H1 (cell line): Measurements from ENCODE around the gene RASAL2. TPM values are rescaled to one million over a fixed set of nuclear protein-coding genes. Genes with fewer than 3 reads are reported as not detected.

ENCODE experiments used
- CTCF ChIA-PET: fragments of 300-600 bp; sonication (Branson Sonifier 250); formaldehyde crosslinking; loops from one replicate; lab custom pipeline; 2021; ENCODE audit not compliant: partially characterized antibody; lab: Charles Lee
- POLR2A ChIA-PET: fragments of 300-600 bp; sonication (Branson Sonifier 250); formaldehyde crosslinking; loops from one replicate; lab custom pipeline; 2021; ENCODE audit warnings: inconsistent platforms; ENCODE audit not compliant: partially characterized antibody; lab: Charles Lee
- DNase-seq, 2 experiments: peaks; one replicate each; pipeline versions ENCODE4 v3.0.0 to v3.0.0-alpha.2; 2010 to 2022; ENCODE audit warnings: low spot score in 2 of 2, low read depth in 1 of 2, mixed read lengths in 1 of 2
- FAIRE-seq: peaks from 2 replicates; lab custom pipeline; 2011; peaks lifted over from hg19 to GRCh38; lab: Jason Lieb, UNC
- H2AFZ ChIP-seq: 2 replicates; pipeline ENCODE4 v1.8.1; 2012; ENCODE audit warnings: low read length, inconsistent platforms
- H2AK5ac ChIP-seq: 2 replicates; pipeline ENCODE4 v1.6.1; 2013; ENCODE audit warnings: low read depth, low read length
- H2BK120ac ChIP-seq: replicated peaks from 2 replicates; pipeline ENCODE3; 2013; ENCODE audit warnings: low read depth, low read length, inconsistent platforms
- H2BK12ac ChIP-seq: 2 replicates; pipeline ENCODE4 v1.6.1; 2013; ENCODE audit warnings: low read depth, low read length
- H2BK15ac ChIP-seq: 2 replicates; pipeline ENCODE4 v1.6.1; 2013; ENCODE audit warnings: low read length
- H2BK20ac ChIP-seq: 2 replicates; pipeline ENCODE4 v1.6.1; 2013; ENCODE audit warnings: low read length
- H2BK5ac ChIP-seq: 2 replicates; pipeline ENCODE4 v1.6.1; 2013; ENCODE audit warnings: low read depth, low read length
- H3K14ac ChIP-seq: 2 replicates; pipeline ENCODE4 v1.6.1; 2013; ENCODE audit warnings: inconsistent platforms; ENCODE audit not compliant: insufficient read length
- H3K18ac ChIP-seq: 2 replicates; pipeline ENCODE4 v1.6.1; 2013; ENCODE audit warnings: low read length; ENCODE audit errors: extremely low read depth
- H3K23ac ChIP-seq: 2 replicates; pipeline ENCODE4 v1.6.1; 2013; ENCODE audit warnings: inconsistent platforms; ENCODE audit not compliant: insufficient read length
- H3K23me2 ChIP-seq: 2 replicates; pipeline ENCODE4 v1.6.1; 2013; ENCODE audit warnings: low read depth, low read length
- H3K27ac ChIP-seq: 2 replicates; pipeline ENCODE4 v1.6.1; 2011; ENCODE audit warnings: low read depth, low read length, inconsistent platforms
- H3K27me3 ChIP-seq, 4 experiments: replicated peaks in 1 of 4; 1 replicate in 1 of 4; 2 replicates in 3 of 4; pipeline versions ENCODE4 v1.6.1 to v1.8.1; 2011 to 2013; ENCODE audit warnings: low read length in 3 of 4, mild to moderate bottlenecking in 3 of 4, inconsistent platforms in 2 of 4, mixed read lengths in 2 of 4, moderate library complexity in 1 of 4; ENCODE audit not compliant: control insufficient read depth in 3 of 4, insufficient read depth in 3 of 4; ENCODE audit errors: extremely low read depth in 1 of 4
- H3K36me3 ChIP-seq, 4 experiments: 2 replicates each; pipeline versions ENCODE4 v1.6.1 to v1.8.1; 2011 to 2013; ENCODE audit warnings: mild to moderate bottlenecking in 4 of 4, low read length in 3 of 4, moderate library complexity in 2 of 4, control low read depth in 1 of 4, inconsistent platforms in 1 of 4; ENCODE audit not compliant: insufficient read depth in 4 of 4, control insufficient read depth in 2 of 4
- H3K4ac ChIP-seq: replicated peaks from 2 replicates; pipeline ENCODE3; 2013; ENCODE audit warnings: low read length, low read depth, mixed read lengths, inconsistent platforms; ENCODE audit not compliant: insufficient read length
- H3K4me1 ChIP-seq, 4 experiments: replicated peaks in 1 of 4; 1 replicate in 1 of 4; 2 replicates in 3 of 4; pipeline versions ENCODE4 v1.6.1 to v1.8.1; 2011 to 2013; ENCODE audit warnings: low read length in 3 of 4, inconsistent platforms in 2 of 4, mixed read lengths in 1 of 4; ENCODE audit not compliant: insufficient read depth in 4 of 4, control insufficient read depth in 3 of 4
- H3K4me2 ChIP-seq, 2 experiments: 2 replicates each; pipeline versions ENCODE4 v1.6.1 to v1.8.1; 2011 to 2013; ENCODE audit warnings: low read depth in 2 of 2, low read length in 2 of 2, control low read depth in 1 of 2, inconsistent platforms in 1 of 2, mild to moderate bottlenecking in 1 of 2; ENCODE audit not compliant: insufficient read depth in 1 of 2
- H3K4me3 ChIP-seq, 4 experiments: fragments of 200-600, 300-600 bp in 1 of 4; sonication (generic), shearing (Covaris generic), sonication (Bioruptor Twin) in 1 of 4; 2 replicates each; pipeline versions ENCODE4 v1.5.1 to v1.8.1; 2011 to 2016; ENCODE audit warnings: low read length in 4 of 4, low read depth in 3 of 4, control low read depth in 2 of 4, inconsistent platforms in 2 of 4, mild to moderate bottlenecking in 2 of 4, mixed read lengths in 1 of 4, moderate library complexity in 1 of 4; ENCODE audit not compliant: insufficient read depth in 2 of 4; ENCODE audit errors: extremely low read depth in 1 of 4
- H3K56ac ChIP-seq: replicated peaks from 2 replicates; pipeline ENCODE3; 2013; ENCODE audit warnings: low read depth, mild to moderate bottlenecking, mixed read lengths, low read length, inconsistent platforms; ENCODE audit not compliant: insufficient read length
- H3K79me1 ChIP-seq: 2 replicates; pipeline ENCODE4 v1.6.1; 2013; ENCODE audit warnings: low read depth, low read length, control low read depth
- H3K79me2 ChIP-seq, 2 experiments: 2 replicates each; pipeline versions ENCODE4 v1.6.1 to v1.8.1; 2012 to 2013; ENCODE audit warnings: low read length in 2 of 2, mild to moderate bottlenecking in 2 of 2, inconsistent platforms in 1 of 2; ENCODE audit not compliant: insufficient read depth in 2 of 2, control insufficient read depth in 1 of 2
- H3K9ac ChIP-seq, 4 experiments: replicated peaks in 1 of 4; 1 replicate in 1 of 4; 2 replicates in 3 of 4; pipeline versions ENCODE4 v1.6.1 to v1.8.1; 2011 to 2013; ENCODE audit warnings: low read depth in 3 of 4, low read length in 3 of 4, control low read depth in 2 of 4, mild to moderate bottlenecking in 2 of 4, moderate library complexity in 2 of 4, inconsistent platforms in 1 of 4; ENCODE audit errors: extremely low read depth in 1 of 4
- H3K9me3 ChIP-seq, 2 experiments: 2 replicates each; pipeline versions ENCODE4 v1.6.1 to v1.8.1; 2012 to 2013; ENCODE audit warnings: mild to moderate bottlenecking in 2 of 2, moderate library complexity in 2 of 2, control low read depth in 1 of 2, inconsistent platforms in 1 of 2, low read depth in 1 of 2, low read length in 1 of 2, mixed read lengths in 1 of 2; ENCODE audit not compliant: insufficient read depth in 2 of 2
- H4K20me1 ChIP-seq, 2 experiments: replicated peaks in 1 of 2; 2 replicates each; pipeline versions ENCODE3 to v1.8.1; 2011 to 2013; ENCODE audit warnings: inconsistent platforms in 2 of 2, low read length in 2 of 2, mild to moderate bottlenecking in 1 of 2; ENCODE audit not compliant: insufficient read depth in 2 of 2, control insufficient read depth in 1 of 2
- H4K5ac ChIP-seq: 2 replicates; pipeline ENCODE4 v1.6.1; 2013; ENCODE audit warnings: low read length, low read depth, mixed read lengths, inconsistent platforms; ENCODE audit not compliant: insufficient read length
- H4K8ac ChIP-seq: 2 replicates; pipeline ENCODE4 v1.8.0; 2013; ENCODE audit warnings: mild to moderate bottlenecking, moderate library complexity, low read length, inconsistent platforms; ENCODE audit not compliant: insufficient read depth; ENCODE audit errors: extremely low read depth
- H4K91ac ChIP-seq: replicated peaks from 2 replicates; pipeline ENCODE3; 2013; ENCODE audit warnings: low read length, mixed read lengths, inconsistent platforms; ENCODE audit not compliant: insufficient read length
- BACH1 ChIP-seq: IDR thresholded peaks from 2 replicates; pipeline ENCODE4 v1.6.1; 2012; ENCODE audit warnings: low read length, improper control_type of control experiment
- BCL11A ChIP-seq, 2 experiments: IDR thresholded peaks; one replicate each; pipeline ENCODE4 v1.6.1; 2011; ENCODE audit warnings: low read depth in 2 of 2, low read length in 2 of 2, mild to moderate bottlenecking in 2 of 2
- CBX5 ChIP-seq: fragments of 300-800, 300-1000 bp; sonication (generic); IDR thresholded peaks from 2 replicates; pipeline ENCODE4 v1.7.1; 2016; ENCODE audit warnings: antibody characterized with exemption, low read length, low read depth
- CHD2 ChIP-seq: IDR thresholded peaks from 2 replicates; pipeline ENCODE4 v1.6.1; 2012; ENCODE audit warnings: low read length, improper control_type of control experiment
- EP300 ChIP-seq, 2 experiments: IDR thresholded peaks; 1 replicate in 1 of 2; 2 replicates in 1 of 2; pipeline ENCODE4 v1.6.1; 2011 to 2012; ENCODE audit warnings: low read depth in 2 of 2, low read length in 2 of 2, mild to moderate bottlenecking in 2 of 2, borderline replicate concordance in 1 of 2, inconsistent platforms in 1 of 2, moderate library complexity in 1 of 2
- KDM4A ChIP-seq: IDR thresholded peaks from one replicate; pipeline ENCODE4 v1.7.1; 2012; ENCODE audit warnings: low read depth, mild to moderate bottlenecking, moderate library complexity, low read length, inconsistent platforms; ENCODE audit not compliant: severe bottlenecking
- SUZ12 ChIP-seq: fragments of 200-600 bp; sonication (generic); IDR thresholded peaks from 2 replicates; pipeline ENCODE4 v1.6.1; 2012; ENCODE audit warnings: mild to moderate bottlenecking, inconsistent platforms, low read length, moderate library complexity, mixed read lengths
- TBP ChIP-seq: IDR thresholded peaks from 2 replicates; pipeline ENCODE4 v1.6.1; 2011; ENCODE audit warnings: low read depth, low read length, improper control_type of control experiment
- TCF12 ChIP-seq: IDR thresholded peaks from 2 replicates; pipeline ENCODE4 v1.6.1; 2011; ENCODE audit warnings: low read depth, mild to moderate bottlenecking, low read length
- WGBS, 2 experiments: shearing (Covaris generic) in 1 of 2; methylation state at CpG; one replicate each; pipeline versions ENCODE4 v1.1.6 to v1.1.7; 2013 to 2015; ENCODE audit warnings: low lambda C conversion rate in 2 of 2, mixed read lengths in 2 of 2, inconsistent platforms in 1 of 2, low coverage in 1 of 2, missing lambda C conversion rate in 1 of 2; ENCODE audit not compliant: insufficient replicate concordance in 2 of 2, insufficient coverage in 1 of 2, insufficient read length in 1 of 2; ENCODE audit errors: extremely low coverage in 1 of 2, missing lambda C conversion rate in 1 of 2; 5-methylcytosine and 5-hydroxymethylcytosine counted together
- polyA plus RNA-seq, 7 experiments: library from polyadenylated mRNA; depleted of rRNA in 3 of 7; stranded (reverse) in 5 of 7; unstranded in 2 of 7; fragments of >200 nt in 5 of 7; fragments of 200-250 nt in 2 of 7; gene quantifications; 1 replicate in 5 of 7; 2 replicates in 1 of 7; 4 replicates in 1 of 7; pipeline versions ENCODE4 v1.2.1 to v1.2.3, GENCODE V29; 2011 to 2013; ENCODE audit warnings: missing spikeins in 2 of 7, mixed read lengths in 2 of 7
- total RNA-seq: library from RNA; stranded (reverse); fragmentation: NEBNext Ultra II Directional; extraction: Animal tissue kit (Norgen Biotek cat#: 25700); gene quantifications from 2 replicates; pipeline ENCODE4 v1.2.1, GENCODE V29; 2021
- TF ChIP-seq, protein P1 (sequence below), 3 experiments: IDR thresholded peaks; 1 replicate in 2 of 3; 2 replicates in 1 of 3; pipeline versions ENCODE4 v1.5.1 to v1.6.1; 2011; ENCODE audit warnings: low read length in 3 of 3, mild to moderate bottlenecking in 3 of 3, inconsistent platforms in 2 of 3, low read depth in 1 of 3, moderate library complexity in 1 of 3; ENCODE audit not compliant: insufficient read depth in 1 of 3; ENCODE audit errors: control extremely low read depth in 1 of 3

Gene RASAL2
- total and polyA plus RNA-seq, 2 of the 8 experiments (the other 6 are each of a cell fraction or from before 2014, with no cell fraction given) = 15.9 to 32.5 TPM

GRCh38 chr1:178174539-178174938 is 80.6 kb downstream of the RASAL2 start:
- Histone ChIP-seq H2BK120ac (no peak overlapping the region), H3K56ac (no peak overlapping the region), H3K4me3 (no peak overlapping the region), H3K18ac (no peak overlapping the region), H4K91ac (no peak overlapping the region), H2AFZ (no peak overlapping the region), H3K4me1 (peaks cover 0 to 4% (median 0%) of the 10 kb centered on the region in 4 experiments; a peak in 1 of 7 replicates), H3K14ac (no peak overlapping the region), H3K79me2 (peaks cover 0 to 72% of the 10 kb centered on the region in 2 experiments; a peak in 2 of 4 replicates), H4K5ac (no peak overlapping the region), H3K36me3 (no peaks in the 10 kb centered on the region), H2BK20ac (no peak overlapping the region), H3K23ac (no peak overlapping the region), H2AK5ac (no peak overlapping the region), H3K9me3 (no peaks in the 10 kb centered on the region), H3K27me3 (no peaks in the 10 kb centered on the region), H3K4ac (no peak overlapping the region), H2BK12ac (no peak overlapping the region), H3K9ac (no peak overlapping the region), H2BK5ac (no peak overlapping the region), H4K20me1 (peaks cover 2 to 4% of the 10 kb centered on the region in 2 experiments), H3K27ac (no peak overlapping the region), H2BK15ac (no peak overlapping the region), H3K23me2 (no peaks in the 10 kb centered on the region), H4K8ac (no peak overlapping the region), H3K79me1 (no peaks in the 10 kb centered on the region), H3K4me2 (no peak overlapping the region)
- DNase-seq (no peak), FAIRE-seq (peak; percentile 28)
- WGBS, 2 experiments = 93% methylated on average over 1 of the region's 1 CpG; no CpG with 5 or more reads in 1 of the 2 experiments
- ChIA-PET POLR2A (no interaction called here), CTCF (interaction anchor here (1.1 to 2.4 kb wide), 2 partner anchors 16 to 125 kb away, joined by 4 to 8 read pairs; no protein-coding TSS in a partner anchor)
- TF ChIP-seq KDM4A (no peak), CBX5 (no peak), BACH1 (no peak), BCL11A (IDR thresholded peaks at IDR 0.05; ENCODE audit: low read depth in 2 of 2, low read length in 2 of 2) (no peak), SUZ12 (no peak), CHD2 (no peak), EP300 (IDR thresholded peaks at IDR 0.05; ENCODE audit: borderline replicate concordance in 1 of 2, low read depth in 2 of 2, low read length in 2 of 2) (no peak), TBP (no peak), TCF12 (no peak)
- TF ChIP-seq, protein P1, sequence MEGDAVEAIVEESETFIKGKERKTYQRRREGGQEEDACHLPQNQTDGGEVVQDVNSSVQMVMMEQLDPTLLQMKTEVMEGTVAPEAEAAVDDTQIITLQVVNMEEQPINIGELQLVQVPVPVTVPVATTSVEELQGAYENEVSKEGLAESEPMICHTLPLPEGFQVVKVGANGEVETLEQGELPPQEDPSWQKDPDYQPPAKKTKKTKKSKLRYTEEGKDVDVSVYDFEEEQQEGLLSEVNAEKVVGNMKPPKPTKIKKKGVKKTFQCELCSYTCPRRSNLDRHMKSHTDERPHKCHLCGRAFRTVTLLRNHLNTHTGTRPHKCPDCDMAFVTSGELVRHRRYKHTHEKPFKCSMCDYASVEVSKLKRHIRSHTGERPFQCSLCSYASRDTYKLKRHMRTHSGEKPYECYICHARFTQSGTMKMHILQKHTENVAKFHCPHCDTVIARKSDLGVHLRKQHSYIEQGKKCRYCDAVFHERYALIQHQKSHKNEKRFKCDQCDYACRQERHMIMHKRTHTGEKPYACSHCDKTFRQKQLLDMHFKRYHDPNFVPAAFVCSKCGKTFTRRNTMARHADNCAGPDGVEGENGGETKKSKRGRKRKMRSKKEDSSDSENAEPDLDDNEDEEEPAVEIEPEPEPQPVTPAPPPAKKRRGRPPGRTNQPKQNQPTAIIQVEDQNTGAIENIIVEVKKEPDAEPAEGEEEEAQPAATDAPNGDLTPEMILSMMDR (IDR thresholded peaks at IDR 0.05; ENCODE audit: control extremely low read depth in 1 of 3, insufficient read depth in 1 of 3, low read depth in 1 of 3, low read length in 3 of 3) = no peak
